ENCODE measurements around the gene ENPP4. TPM values are rescaled to one million over a fixed set of nuclear protein-coding genes. Genes with fewer than 3 reads are reported as not detected.

The ENPP4 gene
- total RNA-seq, 2 experiments from 2014 or later: 7.1 to 9.2 TPM

- peak within 1 kb of the TSS; percentile 69 for H2AFZ ChIP-seq (ENCODE audit: low read length)
- H3K27ac ChIP-seq (ENCODE audit: low read depth, low read length, poor library complexity, severe bottlenecking): no peak within 1 kb of the TSS
- POLR2A ChIA-PET: interaction anchor here (0.7 to 1.7 kb wide), 4 partner anchors 24 to 1409 kb away, joined by 3 to 4 read pairs (median 3); partner anchors contain the start of gene ENPP4
- CTCF ChIA-PET (ENCODE audit: unreplicated experiment): interaction anchor here (0.8 kb wide), 1 partner anchor 566 kb away, joined by 3 read pairs; no protein-coding TSS in a partner anchor
- H3K9me3 ChIP-seq (ENCODE audit: low read length): no peaks in the 10 kb centered on the region
- intact Hi-C loops (cut with micrococcal nuclease; ENCODE audit: unreplicated experiment): no loop called here
- TF ChIP-seq EZH2phosphoT487 (IDR thresholded peaks at IDR 0.05; ENCODE audit: borderline replicate concordance, low read depth, low read length) (no peak), CTCF (conservative IDR thresholded peaks at IDR 0.05; ENCODE audit: low read length) (no peak)
- H3K4me3 ChIP-seq (ENCODE audit: low read depth, low read length, poor library complexity, severe bottlenecking): peak within 1 kb of the TSS; percentile 69
- H3K4me2 ChIP-seq (ENCODE audit: low read length): peak within 1 kb of the TSS; percentile 72
- DNase-seq (ENCODE audit: low spot score): peak; percentile 79
- H3K36me3 ChIP-seq (ENCODE audit: insufficient read depth, low read length): no peaks in the 10 kb centered on the region
- no TSS peak for BruUV-seq (replicated peaks)
- peaks cover under 1% of the 10 kb centered on the region for H3K4me1 ChIP-seq (ENCODE audit: insufficient read depth, low read length, poor library complexity, severe bottlenecking)
- no peaks in the 10 kb centered on the region for H3K79me2 ChIP-seq (ENCODE audit: insufficient read depth, low read depth, low read length)
- no peaks in the 10 kb centered on the region for H3K9me2 ChIP-seq (ENCODE audit: insufficient read depth, low read length)
- H4K20me1 ChIP-seq (ENCODE audit: insufficient read depth, low read length): no peaks in the 10 kb centered on the region
Observed at GRCh38 chr6:46170357-46171289, 40.8 kb downstream of the ENPP4 start, which contains the start of gene ENPP5. Gene ENPP5 (minus strand): TSS chr6:46170980. CDS start chr6:46168262, 2,718 bp downstream.

- Histone ChIP-seq H3K4me3 (ENCODE audit: low read depth, low read length, poor library complexity, severe bottlenecking) (no peak overlapping the region), H3K4me2 (ENCODE audit: low read length) (no peak overlapping the region), H2AFZ (ENCODE audit: low read length) (no peak overlapping the region), H3K9me2 (ENCODE audit: insufficient read depth, low read length) (no peaks in the 10 kb centered on the region), H3K79me2 (ENCODE audit: insufficient read depth, low read depth, low read length) (no peaks in the 10 kb centered on the region), H3K36me3 (ENCODE audit: insufficient read depth, low read length) (no peaks in the 10 kb centered on the region), H3K4me1 (ENCODE audit: insufficient read depth, low read length, poor library complexity, severe bottlenecking) (peaks cover 9% of the 10 kb centered on the region), H3K9me3 (ENCODE audit: low read length) (no peaks in the 10 kb centered on the region), H3K27ac (ENCODE audit: low read depth, low read length, poor library complexity, severe bottlenecking) (no peak overlapping the region), H4K20me1 (ENCODE audit: insufficient read depth, low read length) (no peaks in the 10 kb centered on the region)
- intact Hi-C loops (cut with micrococcal nuclease; ENCODE audit: unreplicated experiment): no loop called here
- POLR2A ChIA-PET: interaction anchor here (0.6 to 1.7 kb wide), 2 partner anchors 43 to 79 kb away, joined by 3 to 4 read pairs; no protein-coding TSS in a partner anchor
- TF ChIP-seq CTCF (conservative IDR thresholded peaks at IDR 0.05; ENCODE audit: low read length) (no peak), EZH2phosphoT487 (IDR thresholded peaks at IDR 0.05; ENCODE audit: borderline replicate concordance, low read depth, low read length) (no peak)
- no peak for DNase-seq (ENCODE audit: low spot score)
- BruUV-seq (replicated peaks): no TSS peak
- CTCF ChIA-PET (ENCODE audit: unreplicated experiment): no interaction called here
Observed at GRCh38 chr6:46172176-46172575, 42.4 kb downstream of the ENPP4 start.
